K562 (cell line): ENCODE data around the gene INO80E. TPM values are rescaled to one million over a fixed set of nuclear protein-coding genes. Genes with fewer than 3 reads are reported as not detected.

Experiments used
- ASH1L ChIP-seq: fragments of 450-650 bp; IDR thresholded peaks from 2 replicates; pipeline ENCODE4 v1.6.1; 2018; ENCODE audit warnings: borderline replicate concordance, mild to moderate bottlenecking, low read depth; ENCODE audit not compliant: partially characterized antibody
- CCAR2 ChIP-seq: fragments of 200-400 bp; formaldehyde crosslinking; IDR thresholded peaks from 2 replicates; pipeline ENCODE4 v1.6.1; 2017; ENCODE audit warnings: mild to moderate bottlenecking, low read depth, low read length
- CTBP1 ChIP-seq: fragments of 450-650 bp; IDR thresholded peaks from 2 replicates; pipeline ENCODE4 v1.6.1; 2016; ENCODE audit warnings: borderline replicate concordance
- E2F6 ChIP-seq, 2 experiments: IDR thresholded peaks; 2 replicates each; pipeline ENCODE4 v1.6.1; 2011; ENCODE audit warnings: borderline replicate concordance in 1 of 2, control low read depth in 1 of 2, low read depth in 1 of 2, low read length in 1 of 2, mild to moderate bottlenecking in 1 of 2, mixed read lengths in 1 of 2, moderate library complexity in 1 of 2; ENCODE audit not compliant: insufficient read depth in 1 of 2, insufficient read length in 1 of 2, poor library complexity in 1 of 2, severe bottlenecking in 1 of 2; ENCODE audit errors: extremely low read depth in 1 of 2
- EP400 ChIP-seq: fragments of 450-650 bp; IDR thresholded peaks from 2 replicates; pipeline ENCODE4 v1.6.1; 2017; ENCODE audit warnings: antibody characterized with exemption, mild to moderate bottlenecking, moderate library complexity
- FUS ChIP-seq: fragments of 200-400 bp; formaldehyde crosslinking; optimal IDR thresholded peaks from 2 replicates; pipeline ENCODE3; 2017; ENCODE audit warnings: low read depth, low read length
- GATAD2A ChIP-seq: fragments of 450-650 bp; IDR thresholded peaks from 2 replicates; pipeline ENCODE4 v1.6.1; 2017
- HDAC8 ChIP-seq: fragments of 450-650 bp; IDR thresholded peaks from 2 replicates; pipeline ENCODE4 v1.6.1; 2016; ENCODE audit warnings: mild to moderate bottlenecking, missing genetic modification characterization, moderate library complexity, missing compliant biosample characterization
- IFI16 ChIP-seq: fragments of 250-450 bp; sonication (Bioruptor Pico); IDR thresholded peaks from 2 replicates; pipeline ENCODE4 v2.1.2; 2022; ENCODE audit warnings: mild to moderate bottlenecking, inconsistent platforms
- KAT8 ChIP-seq: fragments of 450-650 bp; IDR thresholded peaks from 2 replicates; pipeline ENCODE4 v1.6.1; 2016; ENCODE audit warnings: low read depth, mild to moderate bottlenecking
- MLLT1 ChIP-seq, 2 experiments: fragments of 450-650 bp; IDR thresholded peaks; 2 replicates each; pipeline ENCODE4 v1.6.1; 2016
- NFATC3 ChIP-seq: fragments of 450-650 bp; IDR thresholded peaks from 2 replicates; pipeline ENCODE4 v1.6.1; 2017; ENCODE audit warnings: mild to moderate bottlenecking
- NRF1 ChIP-seq, 2 experiments: fragments of 450-650 bp; IDR thresholded peaks in 1 of 2; conservative IDR thresholded peaks in 1 of 2; 2 replicates each; pipeline ENCODE4 v1.6.1; 2014; ENCODE audit warnings: mild to moderate bottlenecking in 2 of 2
- SMARCA4 ChIP-seq: fragments of 450-650 bp; IDR thresholded peaks from 2 replicates; pipeline ENCODE4 v1.6.1; 2016
- STAT5B ChIP-seq: fragments of 250-450 bp; sonication (Bioruptor Pico); IDR thresholded peaks from 2 replicates; pipeline ENCODE4 v1.8.0; 2021; ENCODE audit warnings: mild to moderate bottlenecking, inconsistent platforms
- TAL1 ChIP-seq: fragments of 450-650 bp; IDR thresholded peaks from 2 replicates; pipeline ENCODE4 v1.6.1; 2016; ENCODE audit warnings: mild to moderate bottlenecking
- TBP ChIP-seq: optimal IDR thresholded peaks from 2 replicates; pipeline ENCODE3; 2011; ENCODE audit warnings: low read depth, low read length, improper control_type of control experiment
- U2AF1 ChIP-seq: fragments of 200-400 bp; formaldehyde crosslinking; optimal IDR thresholded peaks from 2 replicates; pipeline ENCODE3; 2017; ENCODE audit warnings: mild to moderate bottlenecking, low read depth, low read length, moderate library complexity
- ZBTB17 ChIP-seq: fragments of 450-650 bp; formaldehyde crosslinking; IDR thresholded peaks from 2 replicates; pipeline ENCODE4 v1.4.0; 2020; ENCODE audit warnings: mild to moderate bottlenecking
- ZNF212 ChIP-seq: fragments of 450-650 bp; formaldehyde crosslinking; IDR thresholded peaks from 2 replicates; pipeline ENCODE4 v1.4.0; 2020; ENCODE audit warnings: mild to moderate bottlenecking
- ZNF253 ChIP-seq: fragments of 250-450 bp; sonication (Bioruptor Pico); conservative IDR thresholded peaks from 2 replicates; pipeline ENCODE4 v1.6.1; 2021; ENCODE audit warnings: mild to moderate bottlenecking
- polyA plus RNA-seq, 8 experiments: library from polyadenylated mRNA; depleted of rRNA in 4 of 8; stranded (reverse) in 5 of 8; unstranded in 3 of 8; fragments of >200 nt; fragmentation: Nextera tagmentation in 2 of 8; fragmentation: Illumina TruSeq in 1 of 8; extraction: Ambion mirVana in 2 of 8; extraction: Trizol in 1 of 8; gene quantifications; 2 replicates each; pipeline versions ENCODE4 v1.2.1 to v1.2.3, GENCODE V29; 2011 to 2014; ENCODE audit warnings: inconsistent platforms in 1 of 8, missing spikeins in 1 of 8
- total RNA-seq, 7 experiments: library from RNA; depleted of rRNA in 6 of 7; stranded (reverse); fragments of >200 nt in 6 of 7; fragmentation: Illumina TruSeq in 2 of 7; extraction: Trizol in 2 of 7; gene quantifications; 2 replicates each; pipeline versions ENCODE4 v1.2.1 to v1.2.3, GENCODE V29; 2011 to 2021; ENCODE audit warnings: low replicate concordance in 1 of 7
- TF ChIP-seq, protein P1 (sequence below): sonication (generic); formaldehyde crosslinking; IDR thresholded peaks from 2 replicates; pipeline ENCODE4 v1.8.0; 2022; ENCODE audit warnings: missing genetic modification reagents, mild to moderate bottlenecking, borderline replicate concordance
- TF ChIP-seq, protein P2 (sequence below): fragments of 450-650 bp; IDR thresholded peaks from 2 replicates; pipeline ENCODE4 v1.6.1; 2017; ENCODE audit warnings: mild to moderate bottlenecking, moderate library complexity

Gene INO80E
- total and polyA plus RNA-seq, 9 of the 15 experiments (the other 6 are each of a cell fraction or from before 2014, with no cell fraction given), result 0.31 to 102 (median 49.3) TPM

GRCh38 chr16:29995911-29996765 lies at the start of gene INO80E (continued):
- TF ChIP-seq GATAD2A (no peak), IFI16 (CRISPR knock-in tag) (no peak), TBP (peak; percentile 87), CCAR2 (no peak), KAT8 (no peak), NRF1 (conservative IDR thresholded peaks at IDR 0.05 in 1 of 2, IDR thresholded peaks at IDR 0.05 in 1 of 2) (no peak), ZBTB17 (no peak), HDAC8 (tag) (no peak), U2AF1 (no peak), NFATC3 (no peak), ASH1L (no peak), STAT5B (no peak), EP400 (peak; percentile 93), CTBP1 (peak; percentile 69), E2F6 (IDR thresholded peaks at IDR 0.05; ENCODE audit: borderline replicate concordance in 1 of 2, extremely low read depth in 1 of 2, insufficient read depth in 1 of 2, insufficient read length in 1 of 2, low read depth in 1 of 2, low read length in 1 of 2, poor library complexity in 1 of 2, severe bottlenecking in 1 of 2) (no peak), SMARCA4 (peak; percentile 17; the same call in 1 of the 2 replicates), FUS (no peak), ZNF212 (no peak), MLLT1 (IDR thresholded peaks at IDR 0.05) (0 out of 4 replicates have a peak, but pooled peaks of 1 of the 2 experiments have one; percentile 42), TAL1 (no peak), ZNF253 (no peak)
- TF ChIP-seq, protein P1, sequence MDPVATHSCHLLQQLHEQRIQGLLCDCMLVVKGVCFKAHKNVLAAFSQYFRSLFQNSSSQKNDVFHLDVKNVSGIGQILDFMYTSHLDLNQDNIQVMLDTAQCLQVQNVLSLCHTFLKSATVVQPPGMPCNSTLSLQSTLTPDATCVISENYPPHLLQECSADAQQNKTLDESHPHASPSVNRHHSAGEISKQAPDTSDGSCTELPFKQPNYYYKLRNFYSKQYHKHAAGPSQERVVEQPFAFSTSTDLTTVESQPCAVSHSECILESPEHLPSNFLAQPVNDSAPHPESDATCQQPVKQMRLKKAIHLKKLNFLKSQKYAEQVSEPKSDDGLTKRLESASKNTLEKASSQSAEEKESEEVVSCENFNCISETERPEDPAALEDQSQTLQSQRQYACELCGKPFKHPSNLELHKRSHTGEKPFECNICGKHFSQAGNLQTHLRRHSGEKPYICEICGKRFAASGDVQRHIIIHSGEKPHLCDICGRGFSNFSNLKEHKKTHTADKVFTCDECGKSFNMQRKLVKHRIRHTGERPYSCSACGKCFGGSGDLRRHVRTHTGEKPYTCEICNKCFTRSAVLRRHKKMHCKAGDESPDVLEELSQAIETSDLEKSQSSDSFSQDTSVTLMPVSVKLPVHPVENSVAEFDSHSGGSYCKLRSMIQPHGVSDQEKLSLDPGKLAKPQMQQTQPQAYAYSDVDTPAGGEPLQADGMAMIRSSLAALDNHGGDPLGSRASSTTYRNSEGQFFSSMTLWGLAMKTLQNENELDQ (CRISPR knock-in tag), result no peak
- TF ChIP-seq, protein P2, sequence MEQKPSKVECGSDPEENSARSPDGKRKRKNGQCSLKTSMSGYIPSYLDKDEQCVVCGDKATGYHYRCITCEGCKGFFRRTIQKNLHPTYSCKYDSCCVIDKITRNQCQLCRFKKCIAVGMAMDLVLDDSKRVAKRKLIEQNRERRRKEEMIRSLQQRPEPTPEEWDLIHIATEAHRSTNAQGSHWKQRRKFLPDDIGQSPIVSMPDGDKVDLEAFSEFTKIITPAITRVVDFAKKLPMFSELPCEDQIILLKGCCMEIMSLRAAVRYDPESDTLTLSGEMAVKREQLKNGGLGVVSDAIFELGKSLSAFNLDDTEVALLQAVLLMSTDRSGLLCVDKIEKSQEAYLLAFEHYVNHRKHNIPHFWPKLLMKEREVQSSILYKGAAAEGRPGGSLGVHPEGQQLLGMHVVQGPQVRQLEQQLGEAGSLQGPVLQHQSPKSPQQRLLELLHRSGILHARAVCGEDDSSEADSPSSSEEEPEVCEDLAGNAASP, result no peak
